GM19025 (cell line): ENCODE data around the gene CD48.

Source experiments
- ATAC-seq: cut with Tn5 transposase; IDR thresholded peaks from one replicate; pipeline ENCODE4 v1.9.1; 2021; ENCODE audit warnings: mild to moderate bottlenecking, low read depth, moderate library complexity; ENCODE audit not compliant: unreplicated experiment

The CD48 gene

GRCh38 chr1:160711602-160712311 lies at the start of gene CD48:
CD48 (minus strand) TSS chr1:160711822; CDS start chr1:160711763, 59 bp downstream.
- peak; percentile 34 for ATAC-seq

- no peak for ATAC-seq
These were observed 49.4 kb upstream of the CD48 start for GRCh38 chr1:160761046-160761445.

- no peak for ATAC-seq
These were observed 48.1 kb upstream of the CD48 start for GRCh38 chr1:160759740-160760139.

GRCh38 chr1:160758521-160758920 lies 46.9 kb upstream of the CD48 start:
- ATAC-seq = no peak

GRCh38 chr1:160756849-160757201 lies 45.2 kb upstream of the CD48 start:
- ATAC-seq = peak; percentile 11

GRCh38 chr1:160755911-160756848 lies 44.6 kb upstream of the CD48 start:
- ATAC-seq = peak; percentile 63

GRCh38 chr1:160755461-160755860 lies 43.8 kb upstream of the CD48 start:
- ATAC-seq = no peak

GRCh38 chr1:160753594-160753993 lies 42.0 kb upstream of the CD48 start:
- ATAC-seq = no peak

- ATAC-seq = no peak
These were observed 41.3 kb upstream of the CD48 start for GRCh38 chr1:160752924-160753323.

- ATAC-seq = no peak
These were observed 40.8 kb upstream of the CD48 start for GRCh38 chr1:160752406-160752805.

GRCh38 chr1:160750608-160751007 lies 39.0 kb upstream of the CD48 start:
- no peak for ATAC-seq

- no peak for ATAC-seq
These were observed 37.3 kb upstream of the CD48 start for GRCh38 chr1:160748878-160749269.

- ATAC-seq = no peak
These were observed 36.7 kb upstream of the CD48 start for GRCh38 chr1:160748181-160748877.

GRCh38 chr1:160747717-160748116 lies 36.1 kb upstream of the CD48 start:
- ATAC-seq = no peak

GRCh38 chr1:160746836-160747500 lies 35.3 kb upstream of the CD48 start:
- ATAC-seq = no peak

GRCh38 chr1:160745551-160745950 lies 33.9 kb upstream of the CD48 start:
- no peak for ATAC-seq

GRCh38 chr1:160744852-160745520 lies 33.4 kb upstream of the CD48 start:
- no peak for ATAC-seq

- no peak for ATAC-seq
These were observed 32.7 kb upstream of the CD48 start for GRCh38 chr1:160744199-160744851.

- no peak for ATAC-seq
These were observed 31.6 kb upstream of the CD48 start for GRCh38 chr1:160743266-160743665.
